CD4-positive, alpha-beta T cell (primary cell): ENCODE data around the gene MTRR. TPM values are rescaled to one million over a fixed set of nuclear protein-coding genes. Genes with fewer than 3 reads are reported as not detected.

Source experiments
- ATAC-seq: fragments of 200-7000 bp; cut with Tn5 transposase; one replicate; pipeline ENCODE4 v1.10.0; 2022; ENCODE audit warnings: mild to moderate bottlenecking; ENCODE audit not compliant: poor library complexity
- CTCF ChIA-PET: fragments of 350-600 bp; sonication (Branson Sonifier 250); formaldehyde crosslinking; loops from one replicate; lab custom pipeline; 2021; ENCODE audit warnings: antibody characterized with exemption, inconsistent platforms; lab: Charles Lee
- POLR2A ChIA-PET: fragments of 350-600 bp; sonication (Branson Sonifier 250); formaldehyde crosslinking; loops from one replicate; lab custom pipeline; 2021; ENCODE audit warnings: antibody characterized with exemption, inconsistent platforms; lab: Charles Lee
- DNase-seq, 14 experiments: peaks; one replicate each; pipeline ENCODE4 v3.0.0-alpha.2; 2013 to 2020; ENCODE audit warnings: mixed read lengths in 2 of 14
- H3K27ac ChIP-seq, 2 donors: one replicate each; pipeline versions ENCODE4 v1.5.1 to v1.7.0; 2013; ENCODE audit warnings: low read length in 2 of 2, low read depth in 1 of 2, mild to moderate bottlenecking in 1 of 2
- H3K27me3 ChIP-seq, 2 experiments: 1 replicate in 1 of 2; 2 replicates in 1 of 2; pipeline versions ENCODE4 v1.6.1 to v1.7.0; 2013; ENCODE audit warnings: low read length in 2 of 2, control low read depth in 1 of 2, mild to moderate bottlenecking in 1 of 2, moderate library complexity in 1 of 2; ENCODE audit not compliant: insufficient read depth in 2 of 2, control insufficient read depth in 1 of 2
- H3K36me3 ChIP-seq: one replicate; pipeline ENCODE4 v1.6.1; 2013; ENCODE audit warnings: low read length, control low read depth; ENCODE audit not compliant: insufficient read depth
- H3K4me1 ChIP-seq: one replicate; pipeline ENCODE4 v1.6.1; 2013; ENCODE audit warnings: low read length, control low read depth; ENCODE audit not compliant: insufficient read depth
- H3K4me3 ChIP-seq: one replicate; pipeline ENCODE4 v1.5.1; 2013; ENCODE audit warnings: mild to moderate bottlenecking, low read length, moderate library complexity
- H3K9me3 ChIP-seq, 2 experiments: 1 replicate in 1 of 2; 2 replicates in 1 of 2; pipeline versions ENCODE4 v1.6.1 to v1.7.0; 2013; ENCODE audit warnings: low read length in 2 of 2, mild to moderate bottlenecking in 2 of 2, control low read depth in 1 of 2, moderate library complexity in 1 of 2; ENCODE audit not compliant: control insufficient read depth in 1 of 2, insufficient read depth in 1 of 2
- H3K27ac Mint-ChIP-seq: one replicate; pipeline ENCODE4 v1.8.0; 2020; ENCODE audit warnings: mixed read lengths
- H3K27me3 Mint-ChIP-seq: one replicate; pipeline ENCODE4 v1.8.0; 2021; ENCODE audit warnings: mixed read lengths
- H3K36me3 Mint-ChIP-seq: one replicate; pipeline ENCODE4 v1.8.0; 2021; ENCODE audit warnings: low read depth, mixed read lengths
- H3K4me1 Mint-ChIP-seq: one replicate; pipeline ENCODE4 v1.8.0; 2021; ENCODE audit warnings: low read depth, mixed read lengths
- H3K4me3 Mint-ChIP-seq: one replicate; pipeline ENCODE4 v1.8.0; 2020; ENCODE audit warnings: mild to moderate bottlenecking, mixed read lengths
- H3K9me3 Mint-ChIP-seq: one replicate; pipeline ENCODE4 v1.8.0; 2020; ENCODE audit warnings: mixed read lengths
- CTCF ChIP-seq: fragments of 200-600 bp; IDR thresholded peaks from one replicate; pipeline ENCODE4 v1.8.0; 2022; ENCODE audit warnings: antibody characterized with exemption, mild to moderate bottlenecking
- intact Hi-C, 2 experiments: fragments of 100-400 bp; cut with DNase I in 1 of 2; cut with micrococcal nuclease in 1 of 2; formaldehyde crosslinking; loops; one replicate each; pipeline versions ENCODE4 v1.15.1 to v1.9.0; 2023 to 2025; cut with DNase I, micrococcal nuclease
- total RNA-seq, 174 experiments: library from RNA in 2 of 174; stranded (reverse) in 2 of 174; gene quantifications; one replicate each; pipeline ENCODE4 v1.2.3 and lab custom pipeline; 2021 to 2026

MTRR gene
- total RNA-seq, 2 experiments from 2014 or later = 74.6 to 77.5 TPM

GRCh38 chr5:7941692-7942091 lies 72.7 kb downstream of the MTRR start:
- H3K27ac ChIP-seq = no peak overlapping the region
- H3K36me3 ChIP-seq = no peaks in the 10 kb centered on the region
- Mint-ChIP-seq H3K36me3 (no peaks in the 10 kb centered on the region), H3K9me3 (peaks cover 2% of the 10 kb centered on the region), H3K27me3 (peaks cover 33% of the 10 kb centered on the region), H3K4me1 (no peaks in the 10 kb centered on the region), H3K4me3 (no peak overlapping the region), H3K27ac (no peak overlapping the region)
- ATAC-seq = no peak
- CTCF ChIA-PET = no interaction called here
- no peaks in the 10 kb centered on the region for H3K4me1 ChIP-seq
- TF ChIP-seq CTCF = no peak
- intact Hi-C loops = no loop called here
- no peaks in the 10 kb centered on the region for H3K9me3 ChIP-seq
- H3K27me3 ChIP-seq = no peaks in the 10 kb centered on the region
- DNase-seq = no peak
- POLR2A ChIA-PET = no interaction called here
- H3K4me3 ChIP-seq = no peak overlapping the region

- Histone ChIP-seq H3K36me3 (no peaks in the 10 kb centered on the region), H3K27ac (no peak overlapping the region), H3K27me3 (no peaks in the 10 kb centered on the region), H3K9me3 (no peaks in the 10 kb centered on the region), H3K4me3 (no peak overlapping the region), H3K4me1 (no peaks in the 10 kb centered on the region)
- no peak overlapping the region for H3K4me3 Mint-ChIP-seq
- no peaks in the 10 kb centered on the region for H3K36me3 Mint-ChIP-seq
- ChIA-PET POLR2A (no interaction called here), CTCF (no interaction called here)
- no peak overlapping the region for H3K27ac Mint-ChIP-seq
- H3K27me3 Mint-ChIP-seq = peaks cover 25% of the 10 kb centered on the region
- no peak for ATAC-seq
- intact Hi-C loops = no loop called here
- peaks cover 5% of the 10 kb centered on the region for H3K9me3 Mint-ChIP-seq
- no peak for TF ChIP-seq CTCF
- no peak for DNase-seq
- no peaks in the 10 kb centered on the region for H3K4me1 Mint-ChIP-seq
Observed at GRCh38 chr5:7947301-7947700, 78.4 kb downstream of the MTRR start.

Other genes starting within 250 kb of the MTRR start
- gene CFAP90, start 18.0 kb upstream of the MTRR start, total RNA-seq = not detected
- gene FASTKD3, start 117 bp upstream of the MTRR start, total RNA-seq = 1 to 10 TPM; 2.6 to 3.4 TPM